IMR-90 (cell line): ENCODE data around the gene CFAP299. TPM values are rescaled to one million over a fixed set of nuclear protein-coding genes. Genes with fewer than 3 reads are reported as not detected.

Experiments used
- ATAC-seq: fragments of 200-7000 bp; cut with Tn5 transposase; 2 replicates; pipeline ENCODE4 v1.9.1; 2020; ENCODE audit warnings: low read depth, mild to moderate bottlenecking, moderate library complexity
- BruUV-seq: library from RNA; stranded (reverse); fragments of 400-500 nt; replicated peaks from 2 replicates; lab custom pipeline; 2021; lab: Mats Ljungman, UMichigan
- CTCF ChIA-PET: fragments of 300-600 bp; formaldehyde crosslinking; extraction: SDS; loops from one replicate; lab custom pipeline; 2021; ENCODE audit warnings: antibody characterized with exemption; lab: Yijun Ruan, JAX
- POLR2A ChIA-PET: fragments of 300-600 bp; sonication (Branson Sonifier 250); formaldehyde crosslinking; loops from one replicate; lab custom pipeline; 2022; ENCODE audit warnings: antibody characterized with exemption; ENCODE audit not compliant: unreplicated experiment; lab: Charles Lee
- DNase-seq: peaks from one replicate; pipeline ENCODE4 v3.0.0; 2013
- H2AFZ ChIP-seq: replicated peaks from 2 replicates; pipeline ENCODE3; 2013; ENCODE audit warnings: low read length, mild to moderate bottlenecking; ENCODE audit not compliant: poor library complexity
- H2AK5ac ChIP-seq: 2 replicates; pipeline ENCODE4 v1.6.1; 2013; ENCODE audit warnings: low read depth, low read length, inconsistent platforms
- H2AK9ac ChIP-seq: replicated peaks from 2 replicates; pipeline ENCODE3; 2013; ENCODE audit warnings: mild to moderate bottlenecking, low read depth, low read length, moderate library complexity; ENCODE audit not compliant: poor library complexity
- H2BK120ac ChIP-seq: 2 replicates; pipeline ENCODE4 v1.6.1; 2013; ENCODE audit warnings: low read depth, low read length, inconsistent platforms
- H2BK15ac ChIP-seq: 3 replicates; pipeline ENCODE4 v1.6.1; 2013; ENCODE audit warnings: low read depth, low read length, inconsistent platforms
- H2BK20ac ChIP-seq: 2 replicates; pipeline ENCODE4 v1.6.1; 2013; ENCODE audit warnings: low read depth, mild to moderate bottlenecking, inconsistent platforms, low read length, moderate library complexity
- H2BK5ac ChIP-seq: 2 replicates; pipeline ENCODE4 v1.6.1; 2013; ENCODE audit warnings: mild to moderate bottlenecking, low read depth, low read length, inconsistent platforms; ENCODE audit not compliant: poor library complexity, severe bottlenecking
- H3K14ac ChIP-seq: replicated peaks from 2 replicates; pipeline ENCODE4 v1.6.1; 2013; ENCODE audit warnings: low read depth, low read length, inconsistent platforms
- H3K18ac ChIP-seq: 2 replicates; pipeline ENCODE4 v1.6.1; 2013; ENCODE audit warnings: low read depth, low read length, control low read depth
- H3K23ac ChIP-seq: 2 replicates; pipeline ENCODE4 v1.6.1; 2013; ENCODE audit warnings: low read depth, low read length, inconsistent platforms
- H3K27ac ChIP-seq: 2 replicates; pipeline ENCODE4 v1.5.1; 2013; ENCODE audit warnings: mild to moderate bottlenecking, control low read depth, low read length; ENCODE audit not compliant: insufficient read depth
- H3K27me3 ChIP-seq: 2 replicates; pipeline ENCODE4 v1.6.1; 2013; ENCODE audit warnings: low read length; ENCODE audit not compliant: control insufficient read depth, insufficient read depth
- H3K36me3 ChIP-seq: 2 replicates; pipeline ENCODE4 v1.6.1; 2013; ENCODE audit warnings: low read length, mixed read lengths; ENCODE audit not compliant: control insufficient read depth, insufficient read depth
- H3K4ac ChIP-seq: 2 replicates; pipeline ENCODE4 v1.6.1; 2013; ENCODE audit warnings: low read depth, low read length, inconsistent platforms
- H3K4me1 ChIP-seq: 2 replicates; pipeline ENCODE4 v1.6.1; 2013; ENCODE audit warnings: low read length, mixed read lengths; ENCODE audit not compliant: control insufficient read depth, insufficient read depth
- H3K4me2 ChIP-seq: 2 replicates; pipeline ENCODE4 v1.6.1; 2013; ENCODE audit warnings: low read depth, mild to moderate bottlenecking, control low read depth, low read length, moderate library complexity
- H3K4me3 ChIP-seq: 2 replicates; pipeline ENCODE4 v1.5.1; 2013; ENCODE audit warnings: low read depth, mild to moderate bottlenecking, control low read depth, low read length, moderate library complexity; ENCODE audit not compliant: insufficient read depth
- H3K56ac ChIP-seq: 2 replicates; pipeline ENCODE4 v1.6.1; 2013; ENCODE audit warnings: low read length, inconsistent platforms; ENCODE audit not compliant: insufficient read depth; ENCODE audit errors: extremely low read depth
- H3K79me1 ChIP-seq, 2 experiments: 2 replicates each; pipeline ENCODE4 v1.6.1; 2013; ENCODE audit warnings: low read length in 2 of 2, inconsistent platforms in 1 of 2, low read depth in 1 of 2
- H3K9ac ChIP-seq: 2 replicates; pipeline ENCODE4 v1.6.1; 2013; ENCODE audit warnings: low read depth, low read length, control low read depth
- H3K9me1 ChIP-seq: 2 replicates; pipeline ENCODE4 v1.6.1; 2013; ENCODE audit warnings: low read length, inconsistent platforms; ENCODE audit not compliant: insufficient read depth
- H3K9me3 ChIP-seq: 2 replicates; pipeline ENCODE4 v1.6.1; 2013; ENCODE audit warnings: low read length; ENCODE audit not compliant: control insufficient read depth, insufficient read depth
- H4K20me1 ChIP-seq: 2 replicates; pipeline ENCODE4 v1.6.1; 2013; ENCODE audit warnings: low read length, inconsistent platforms; ENCODE audit not compliant: insufficient read depth
- H4K5ac ChIP-seq: 2 replicates; pipeline ENCODE4 v1.6.1; 2013; ENCODE audit warnings: mild to moderate bottlenecking, low read depth, low read length, control low read depth
- H4K8ac ChIP-seq, 2 experiments: 2 replicates each; pipeline ENCODE4 v1.6.1; 2013; ENCODE audit warnings: low read depth in 2 of 2, low read length in 2 of 2, control low read depth in 1 of 2, inconsistent platforms in 1 of 2
- H4K91ac ChIP-seq: 2 replicates; pipeline ENCODE4 v1.6.1; 2013; ENCODE audit warnings: low read depth, low read length, inconsistent platforms; ENCODE audit not compliant: insufficient read depth
- BHLHE40 ChIP-seq: fragments of 150-350 bp; IDR thresholded peaks from 2 replicates; pipeline ENCODE4 v1.6.1; 2016; ENCODE audit warnings: mild to moderate bottlenecking, low read depth, low read length
- CEBPB ChIP-seq: IDR thresholded peaks from 2 replicates; pipeline ENCODE4 v1.6.1; 2012; ENCODE audit warnings: low read depth, low read length, improper control_type of control experiment
- CHD1 ChIP-seq: IDR thresholded peaks from 2 replicates; pipeline ENCODE4 v1.6.1; 2012; ENCODE audit warnings: low read depth, low read length, improper control_type of control experiment
- ELK1 ChIP-seq: fragments of 150-350 bp; IDR thresholded peaks from 2 replicates; pipeline ENCODE4 v1.6.1; 2016; ENCODE audit warnings: low read depth, mild to moderate bottlenecking, low read length, moderate library complexity, borderline replicate concordance
- FOS ChIP-seq: fragments of 150-350 bp; IDR thresholded peaks from 2 replicates; pipeline ENCODE4 v1.6.1; 2016; ENCODE audit warnings: low read depth, low read length
- MAFK ChIP-seq: IDR thresholded peaks from 2 replicates; pipeline ENCODE4 v1.6.1; 2012; ENCODE audit warnings: low read depth, low read length, improper control_type of control experiment
- MAZ ChIP-seq: IDR thresholded peaks from 2 replicates; pipeline ENCODE4 v1.6.1; 2012; ENCODE audit warnings: low read depth, mild to moderate bottlenecking, low read length, improper control_type of control experiment, moderate library complexity, borderline replicate concordance
- NFE2L2 ChIP-seq: fragments of 150-350 bp; IDR thresholded peaks from 2 replicates; pipeline ENCODE4 v1.6.1; 2016; ENCODE audit warnings: low read depth, mild to moderate bottlenecking, low read length
- POLR2A ChIP-seq: IDR thresholded peaks from 2 replicates; pipeline ENCODE4 v1.6.1; 2012; ENCODE audit warnings: mild to moderate bottlenecking, low read depth, low read length
- RAD21 ChIP-seq: IDR thresholded peaks from 2 replicates; pipeline ENCODE4 v1.6.1; 2012; ENCODE audit warnings: low read length, improper control_type of control experiment
- RCOR1 ChIP-seq: IDR thresholded peaks from 2 replicates; pipeline ENCODE4 v1.6.1; 2012; ENCODE audit warnings: mild to moderate bottlenecking, low read length, improper control_type of control experiment; ENCODE audit not compliant: insufficient replicate concordance
- RFX5 ChIP-seq: IDR thresholded peaks from 2 replicates; pipeline ENCODE4 v1.8.0; 2012; ENCODE audit warnings: low read depth, mild to moderate bottlenecking, low read length, moderate library complexity
- SMC3 ChIP-seq: fragments of 150-350 bp; IDR thresholded peaks from 2 replicates; pipeline ENCODE4 v1.6.1; 2016; ENCODE audit warnings: low read depth, mild to moderate bottlenecking, antibody characterized with exemption, low read length, moderate library complexity
- USF2 ChIP-seq: fragments of 150-350 bp; IDR thresholded peaks from 2 replicates; pipeline ENCODE4 v1.6.1; 2017; ENCODE audit warnings: mild to moderate bottlenecking, antibody characterized with exemption, low read length, low read depth
- WGBS, 2 experiments: methylation state at CpG; one replicate each; pipeline versions ENCODE4 v1.1.5 to v1.1.7; 2013; ENCODE audit warnings: missing lambda C conversion rate in 2 of 2; ENCODE audit not compliant: insufficient read length in 1 of 2; ENCODE audit errors: extremely low coverage in 2 of 2; 5-methylcytosine and 5-hydroxymethylcytosine counted together
- dilution Hi-C: fragments of 300-500 bp; cut with HindIII; formaldehyde crosslinking; loops from one replicate; pipeline ENCODE4 v1.14.3; 2018; ENCODE audit warnings: low sequenced_read_pairs; ENCODE audit not compliant: unreplicated experiment
- in situ Hi-C: fragments of 300-500 bp; cut with MboI; formaldehyde crosslinking; loops from 3 replicates; pipeline ENCODE4 v1.14.3; 2019; ENCODE audit warnings: low sequenced_read_pairs, inconsistent platforms, mixed read lengths
- intact Hi-C: fragments of 100-400 bp; cut with micrococcal nuclease; formaldehyde crosslinking; loops from 2 replicates; pipeline ENCODE4 v1.10.0; 2022
- polyA plus RNA-seq, 3 experiments: library from polyadenylated mRNA; depleted of rRNA; stranded (reverse); fragments of >200 nt; gene quantifications; 2 replicates each; pipeline ENCODE4 v1.2.3, GENCODE V29; 2012; ENCODE audit warnings: low replicate concordance in 1 of 3
- total RNA-seq: library from RNA; depleted of rRNA; stranded (reverse); fragments of >200 nt; gene quantifications from 2 replicates; pipeline ENCODE4 v1.2.3, GENCODE V29; 2012
- TF ChIP-seq, protein P1 (sequence below): conservative IDR thresholded peaks from 2 replicates; pipeline ENCODE4 v1.5.1; 2012; ENCODE audit warnings: mild to moderate bottlenecking, low read depth, low read length, improper control_type of control experiment

CFAP299 gene
- total and polyA plus RNA-seq, 2 of the 4 experiments (the other 2 are of a cell fraction) = 1.0 to 1.1 TPM

DNA sequence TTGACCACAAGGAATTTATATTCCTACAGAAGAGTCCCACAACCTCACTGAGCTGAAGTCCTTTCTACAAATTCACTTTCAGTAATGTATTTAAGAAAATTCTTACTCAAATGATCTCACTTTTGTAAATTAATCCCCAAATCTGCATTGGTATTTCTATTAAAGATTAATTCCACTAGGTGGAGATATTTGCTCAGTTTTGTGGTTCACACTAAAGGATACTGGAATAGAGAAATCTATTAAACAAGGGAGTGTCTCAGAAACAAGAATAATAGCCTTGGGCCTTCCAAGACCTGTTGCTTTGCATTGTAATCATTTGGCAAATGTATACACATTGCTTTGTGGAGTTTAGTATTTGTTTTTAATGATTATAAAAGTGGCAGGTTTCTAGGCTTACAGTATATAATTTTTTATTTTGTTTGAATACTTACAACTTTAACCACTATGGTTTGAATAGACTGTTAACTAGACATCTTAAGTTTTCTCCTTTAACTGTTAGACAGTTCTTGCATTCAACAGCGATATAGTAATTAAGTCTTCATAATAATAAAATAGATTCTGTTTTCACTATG is 25.9 kb downstream of the CFAP299 start:
- no peak overlapping the region for H3K18ac ChIP-seq
- H3K56ac ChIP-seq = no peak overlapping the region
- CTCF ChIA-PET = interaction anchor here (0.6 to 2.2 kb wide), 4 partner anchors 143 to 1048 kb away, joined by 3 to 25 read pairs (median 4); no protein-coding TSS in a partner anchor
- no peaks in the 10 kb centered on the region for H3K9me1 ChIP-seq
- no peaks in the 10 kb centered on the region for H3K27me3 ChIP-seq
- dilution Hi-C loops (loop anchor here (25.0 kb wide), 1 partner anchor 626 kb away; no protein-coding TSS in a partner anchor), in situ Hi-C loops (loop anchor here (5.0 kb wide), 2 partner anchors 631 to 681 kb away; no protein-coding TSS in a partner anchor), intact Hi-C loops (loop anchor here (1.0 to 10.0 kb wide), 4 partner anchors 253 to 1409 kb away; no protein-coding TSS in a partner anchor)
- no peak overlapping the region for H3K27ac ChIP-seq
- no peak overlapping the region for H2BK120ac ChIP-seq
- POLR2A ChIA-PET = no interaction called here
- no peak overlapping the region for H3K9ac ChIP-seq
- no peak overlapping the region for H3K4me3 ChIP-seq
- no CpG with 5 or more reads among the region's 1 CpG for WGBS, 2 experiments
- no peak overlapping the region for H3K14ac ChIP-seq
- no peak overlapping the region for H4K5ac ChIP-seq
- H2BK20ac ChIP-seq = no peak overlapping the region
- no peak overlapping the region for H4K91ac ChIP-seq
- H3K23ac ChIP-seq = no peak overlapping the region
- no peak overlapping the region for H2AK9ac ChIP-seq
- DNase-seq (peak; percentile 41), ATAC-seq (peak; percentile 56; the same call in 1 of the 2 replicates)
- H3K79me1 ChIP-seq = no peaks in the 10 kb centered on the region
- no peak overlapping the region for H2BK15ac ChIP-seq
- no peaks in the 10 kb centered on the region for H4K20me1 ChIP-seq
- H3K4ac ChIP-seq = no peak overlapping the region
- no peaks in the 10 kb centered on the region for H3K36me3 ChIP-seq
- no peak overlapping the region for H2AFZ ChIP-seq
- H3K4me2 ChIP-seq = no peak overlapping the region
- H3K9me3 ChIP-seq = no peaks in the 10 kb centered on the region
- 0 out of 2 replicates have a peak, but pooled peaks cover 3% of the 10 kb centered on the region for H3K4me1 ChIP-seq
- H2BK5ac ChIP-seq = no peak overlapping the region
- no peak overlapping the region for H4K8ac ChIP-seq
- no peak overlapping the region for H2AK5ac ChIP-seq
- no TSS peak for BruUV-seq
- TF ChIP-seq ELK1 (no peak), POLR2A (no peak), MAFK (no peak), NFE2L2 (no peak), RAD21 (peak; percentile 75), SMC3 (peak; percentile 65), MAZ (no peak), FOS (no peak), CEBPB (no peak), RCOR1 (no peak), RFX5 (no peak), BHLHE40 (no peak), CHD1 (no peak), USF2 (no peak)
- TF ChIP-seq, protein P1, sequence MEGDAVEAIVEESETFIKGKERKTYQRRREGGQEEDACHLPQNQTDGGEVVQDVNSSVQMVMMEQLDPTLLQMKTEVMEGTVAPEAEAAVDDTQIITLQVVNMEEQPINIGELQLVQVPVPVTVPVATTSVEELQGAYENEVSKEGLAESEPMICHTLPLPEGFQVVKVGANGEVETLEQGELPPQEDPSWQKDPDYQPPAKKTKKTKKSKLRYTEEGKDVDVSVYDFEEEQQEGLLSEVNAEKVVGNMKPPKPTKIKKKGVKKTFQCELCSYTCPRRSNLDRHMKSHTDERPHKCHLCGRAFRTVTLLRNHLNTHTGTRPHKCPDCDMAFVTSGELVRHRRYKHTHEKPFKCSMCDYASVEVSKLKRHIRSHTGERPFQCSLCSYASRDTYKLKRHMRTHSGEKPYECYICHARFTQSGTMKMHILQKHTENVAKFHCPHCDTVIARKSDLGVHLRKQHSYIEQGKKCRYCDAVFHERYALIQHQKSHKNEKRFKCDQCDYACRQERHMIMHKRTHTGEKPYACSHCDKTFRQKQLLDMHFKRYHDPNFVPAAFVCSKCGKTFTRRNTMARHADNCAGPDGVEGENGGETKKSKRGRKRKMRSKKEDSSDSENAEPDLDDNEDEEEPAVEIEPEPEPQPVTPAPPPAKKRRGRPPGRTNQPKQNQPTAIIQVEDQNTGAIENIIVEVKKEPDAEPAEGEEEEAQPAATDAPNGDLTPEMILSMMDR = peak; percentile 62
